ENCODE data around the gene AEBP2.
A peak's percentile ranks its signal among the peaks of the same experiment; 100 is the strongest.

Gene AEBP2

GRCh38 chr12:19525274-19525673 lies 86.0 kb downstream of the AEBP2 start:
- FAIRE-seq (no peak), DNase-seq (ENCODE audit: insufficient read length) (no peak)
- TF ChIP-seq TAF1 (IDR thresholded peaks at IDR 0.05; ENCODE audit: borderline replicate concordance, low read depth, low read length) (no peak), POLR2AphosphoS5 (IDR thresholded peaks at IDR 0.05; ENCODE audit: low read depth, low read length) (no peak), POLR2A (IDR thresholded peaks at IDR 0.05; ENCODE audit: low read depth, low read length) (no peak)

- FAIRE-seq (no peak), DNase-seq (ENCODE audit: insufficient read length) (no peak)
- TF ChIP-seq TAF1 (IDR thresholded peaks at IDR 0.05; ENCODE audit: borderline replicate concordance, low read depth, low read length) (no peak), POLR2A (IDR thresholded peaks at IDR 0.05; ENCODE audit: low read depth, low read length) (no peak), POLR2AphosphoS5 (IDR thresholded peaks at IDR 0.05; ENCODE audit: low read depth, low read length) (no peak)
Observed at GRCh38 chr12:19527866-19528265, 88.6 kb downstream of the AEBP2 start.

- TF ChIP-seq POLR2A (IDR thresholded peaks at IDR 0.05; ENCODE audit: low read depth, low read length) (no peak; the same call in 1 of the 2 replicates), POLR2AphosphoS5 (IDR thresholded peaks at IDR 0.05; ENCODE audit: low read depth, low read length) (0 out of 2 replicates have a peak, but pooled peaks have one; percentile 24)
- FAIRE-seq (no peak), DNase-seq (ENCODE audit: insufficient read length) (no peak)
Observed at GRCh38 chr12:19528750-19529149, 89.5 kb downstream of the AEBP2 start.

- no peak for TF ChIP-seq TAF1 (IDR thresholded peaks at IDR 0.05; ENCODE audit: borderline replicate concordance, low read depth, low read length)
- TF ChIP-seq POLR2AphosphoS5 (IDR thresholded peaks at IDR 0.05; ENCODE audit: low read depth, low read length), result no peak
- no peak for TF ChIP-seq POLR2A (IDR thresholded peaks at IDR 0.05; ENCODE audit: low read depth, low read length)
- FAIRE-seq (no peak), DNase-seq (ENCODE audit: insufficient read length) (no peak)
Observed at GRCh38 chr12:19529951-19530636, 90.8 kb downstream of the AEBP2 start.

- FAIRE-seq (no peak), DNase-seq (ENCODE audit: insufficient read length) (no peak)
- no peak for TF ChIP-seq POLR2AphosphoS5 (IDR thresholded peaks at IDR 0.05; ENCODE audit: low read depth, low read length)
- TF ChIP-seq TAF1 (IDR thresholded peaks at IDR 0.05; ENCODE audit: borderline replicate concordance, low read depth, low read length), result no peak
- no peak for TF ChIP-seq POLR2A (IDR thresholded peaks at IDR 0.05; ENCODE audit: low read depth, low read length)
Observed at GRCh38 chr12:19530637-19531023, 91.3 kb downstream of the AEBP2 start.

GRCh38 chr12:19533567-19533966 lies 94.3 kb downstream of the AEBP2 start:
- DNase-seq (ENCODE audit: insufficient read length) (no peak), FAIRE-seq (no peak)
- no peak for TF ChIP-seq POLR2AphosphoS5 (IDR thresholded peaks at IDR 0.05; ENCODE audit: low read depth, low read length)
- no peak for TF ChIP-seq POLR2A (IDR thresholded peaks at IDR 0.05; ENCODE audit: low read depth, low read length)
- TF ChIP-seq TAF1 (IDR thresholded peaks at IDR 0.05; ENCODE audit: borderline replicate concordance, low read depth, low read length), result no peak

GRCh38 chr12:19539071-19539470 lies 99.8 kb downstream of the AEBP2 start:
- no peak for DNase-seq (ENCODE audit: insufficient read length)
- TF ChIP-seq TAF1 (IDR thresholded peaks at IDR 0.05; ENCODE audit: borderline replicate concordance, low read depth, low read length), result no peak
- TF ChIP-seq POLR2AphosphoS5 (IDR thresholded peaks at IDR 0.05; ENCODE audit: low read depth, low read length), result no peak
- TF ChIP-seq POLR2A (IDR thresholded peaks at IDR 0.05; ENCODE audit: low read depth, low read length), result no peak
- no peak for FAIRE-seq

GRCh38 chr12:19539836-19540235 lies 100.5 kb downstream of the AEBP2 start:
- no peak for FAIRE-seq
- DNase-seq (ENCODE audit: insufficient read length), result no peak
- TF ChIP-seq POLR2AphosphoS5 (IDR thresholded peaks at IDR 0.05; ENCODE audit: low read depth, low read length), result no peak
- TF ChIP-seq TAF1 (IDR thresholded peaks at IDR 0.05; ENCODE audit: borderline replicate concordance, low read depth, low read length), result no peak
- TF ChIP-seq POLR2A (IDR thresholded peaks at IDR 0.05; ENCODE audit: low read depth, low read length), result no peak

GRCh38 chr12:19542606-19543005 lies 103.3 kb downstream of the AEBP2 start:
- TF ChIP-seq POLR2A (IDR thresholded peaks at IDR 0.05; ENCODE audit: low read depth, low read length), result no peak
- no peak for TF ChIP-seq TAF1 (IDR thresholded peaks at IDR 0.05; ENCODE audit: borderline replicate concordance, low read depth, low read length)
- no peak for TF ChIP-seq POLR2AphosphoS5 (IDR thresholded peaks at IDR 0.05; ENCODE audit: low read depth, low read length)
- FAIRE-seq, result no peak
- no peak for DNase-seq (ENCODE audit: insufficient read length)

GRCh38 chr12:19544353-19544752 lies 105.1 kb downstream of the AEBP2 start:
- DNase-seq (ENCODE audit: insufficient read length), result no peak

GRCh38 chr12:19545301-19545700 lies 106.0 kb downstream of the AEBP2 start:
- TF ChIP-seq POLR2A (IDR thresholded peaks at IDR 0.05; ENCODE audit: low read depth, low read length) (no peak), POLR2AphosphoS5 (IDR thresholded peaks at IDR 0.05; ENCODE audit: low read depth, low read length) (no peak), TAF1 (IDR thresholded peaks at IDR 0.05; ENCODE audit: borderline replicate concordance, low read depth, low read length) (no peak)
- DNase-seq (ENCODE audit: insufficient read length), result no peak
- FAIRE-seq, result no peak

More at GRCh38 chr12:19544353-19544752, 105.1 kb downstream of the AEBP2 start:
- FAIRE-seq, result no peak
- no peak for TF ChIP-seq POLR2A (IDR thresholded peaks at IDR 0.05; ENCODE audit: low read depth, low read length)
- TF ChIP-seq POLR2AphosphoS5 (IDR thresholded peaks at IDR 0.05; ENCODE audit: low read depth, low read length), result no peak
- TF ChIP-seq TAF1 (IDR thresholded peaks at IDR 0.05; ENCODE audit: borderline replicate concordance, low read depth, low read length), result no peak

GRCh38 chr12:19546027-19546426 lies 106.7 kb downstream of the AEBP2 start:
- DNase-seq (ENCODE audit: insufficient read length), result no peak
- no peak for FAIRE-seq
- no peak for TF ChIP-seq POLR2AphosphoS5 (IDR thresholded peaks at IDR 0.05; ENCODE audit: low read depth, low read length)
- no peak for TF ChIP-seq POLR2A (IDR thresholded peaks at IDR 0.05; ENCODE audit: low read depth, low read length)
- TF ChIP-seq TAF1 (IDR thresholded peaks at IDR 0.05; ENCODE audit: borderline replicate concordance, low read depth, low read length), result no peak

All from GM12892 (cell line).